Lower leg skin (tissue), 4 donors: Measurements from ENCODE around the gene TIAM2. TPM values are rescaled to one million over a fixed set of nuclear protein-coding genes. Genes with fewer than 3 reads are reported as not detected.

Source experiments
- DNase-seq, 2 donors: peaks; one replicate each; pipeline ENCODE4 v3.0.0-alpha.2; 2019; ENCODE audit warnings: low spot score in 2 of 2
- H3K4me3 ChIP-seq: fragments of 200-600 bp; sonication (generic); 2 replicates; pipeline ENCODE4 v1.5.1; 2017; ENCODE audit warnings: mild to moderate bottlenecking, low read depth; ENCODE audit not compliant: poor library complexity, severe bottlenecking
- POLR2A ChIP-seq, 2 donors: fragments of 450-650 bp; IDR thresholded peaks; one replicate each; pipeline ENCODE4 v1.6.1; 2016 to 2017; ENCODE audit warnings: antibody characterized with exemption in 2 of 2, mild to moderate bottlenecking in 1 of 2, moderate library complexity in 1 of 2
- WGBS, 2 donors: methylation state at CpG; one replicate each; pipeline ENCODE4 v1.1.5; 2018; 5-methylcytosine and 5-hydroxymethylcytosine counted together
- intact Hi-C: fragments of 100-400 bp; cut with DNase I; formaldehyde crosslinking; loops from one replicate; pipeline ENCODE4 v1.15.0; 2023; ENCODE audit warnings: low total_unique reads
- total RNA-seq, 4 donors: library from RNA; depleted of rRNA; stranded (reverse); fragments of >200 nt; gene quantifications; one replicate each; pipeline ENCODE4 v1.1.0, GENCODE V29; 2016
- TF ChIP-seq, protein P1 (sequence below), 3 donors: fragments of 450-650 bp; IDR thresholded peaks; one replicate each; pipeline ENCODE4 v1.5.1; 2016; ENCODE audit warnings: antibody characterized with exemption in 3 of 3, mild to moderate bottlenecking in 3 of 3, moderate library complexity in 2 of 3

The TIAM2 gene
- total RNA-seq, 4 donors from 2014 or later: 5.4 to 11.0 (median 7.4) TPM

DNA sequence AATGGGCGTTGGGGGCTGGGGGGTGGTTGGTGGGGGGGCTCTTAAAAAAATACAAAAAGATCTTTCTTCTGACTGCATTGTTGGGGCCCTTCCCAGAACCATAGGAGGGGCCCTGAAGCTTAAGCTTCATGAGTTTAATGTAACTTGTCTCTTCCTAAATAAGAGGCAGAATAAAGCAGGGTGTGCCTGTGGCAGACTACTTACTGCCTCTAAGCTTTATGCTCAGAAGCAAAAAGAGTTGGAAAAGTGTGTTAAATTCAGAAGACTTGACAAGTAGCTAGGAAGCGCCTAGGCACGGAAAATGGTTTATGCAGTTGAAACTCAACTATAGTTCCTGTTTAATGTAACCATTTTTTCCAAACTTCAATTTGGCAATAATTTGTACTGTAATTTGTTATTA, 44.5 kb downstream of the TIAM2 start:
- no peak overlapping the region for H3K4me3 ChIP-seq
- WGBS, 2 donors: 75 to 91% methylated on average over 3 of the region's 3 CpGs
- intact Hi-C loops: no loop called here
- no peak for DNase-seq
- TF ChIP-seq POLR2A (IDR thresholded peaks at IDR 0.05): no peak
- TF ChIP-seq, protein P1, sequence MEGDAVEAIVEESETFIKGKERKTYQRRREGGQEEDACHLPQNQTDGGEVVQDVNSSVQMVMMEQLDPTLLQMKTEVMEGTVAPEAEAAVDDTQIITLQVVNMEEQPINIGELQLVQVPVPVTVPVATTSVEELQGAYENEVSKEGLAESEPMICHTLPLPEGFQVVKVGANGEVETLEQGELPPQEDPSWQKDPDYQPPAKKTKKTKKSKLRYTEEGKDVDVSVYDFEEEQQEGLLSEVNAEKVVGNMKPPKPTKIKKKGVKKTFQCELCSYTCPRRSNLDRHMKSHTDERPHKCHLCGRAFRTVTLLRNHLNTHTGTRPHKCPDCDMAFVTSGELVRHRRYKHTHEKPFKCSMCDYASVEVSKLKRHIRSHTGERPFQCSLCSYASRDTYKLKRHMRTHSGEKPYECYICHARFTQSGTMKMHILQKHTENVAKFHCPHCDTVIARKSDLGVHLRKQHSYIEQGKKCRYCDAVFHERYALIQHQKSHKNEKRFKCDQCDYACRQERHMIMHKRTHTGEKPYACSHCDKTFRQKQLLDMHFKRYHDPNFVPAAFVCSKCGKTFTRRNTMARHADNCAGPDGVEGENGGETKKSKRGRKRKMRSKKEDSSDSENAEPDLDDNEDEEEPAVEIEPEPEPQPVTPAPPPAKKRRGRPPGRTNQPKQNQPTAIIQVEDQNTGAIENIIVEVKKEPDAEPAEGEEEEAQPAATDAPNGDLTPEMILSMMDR (IDR thresholded peaks at IDR 0.05): no peak

DNA sequence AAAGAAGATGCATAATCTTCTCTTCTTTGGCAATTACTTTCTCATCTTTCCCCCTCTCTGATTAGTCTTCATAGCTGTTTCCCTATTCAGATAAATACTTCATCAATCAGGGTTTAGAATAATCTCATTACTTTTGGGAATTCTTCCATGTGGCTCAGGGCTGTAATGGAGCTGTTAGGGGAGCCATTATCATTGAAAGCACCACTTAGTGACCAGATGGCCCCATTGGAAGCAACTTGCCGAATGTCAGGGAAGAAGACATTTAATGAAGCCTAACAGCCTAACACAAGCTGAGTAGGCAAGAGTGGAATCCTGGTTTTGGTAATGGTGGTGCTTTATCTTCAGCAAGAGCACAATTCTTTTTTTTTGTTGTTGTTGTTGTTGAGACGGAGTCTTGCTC, 45.0 kb downstream of the TIAM2 start:
- H3K4me3 ChIP-seq: no peak overlapping the region
- no peak for TF ChIP-seq POLR2A (IDR thresholded peaks at IDR 0.05)
- TF ChIP-seq, protein P1 (IDR thresholded peaks at IDR 0.05): no peak
- DNase-seq: no peak
- intact Hi-C loops: no loop called here
- WGBS, 2 donors: 94 to 98% methylated on average over 2 of the region's 2 CpGs

DNA sequence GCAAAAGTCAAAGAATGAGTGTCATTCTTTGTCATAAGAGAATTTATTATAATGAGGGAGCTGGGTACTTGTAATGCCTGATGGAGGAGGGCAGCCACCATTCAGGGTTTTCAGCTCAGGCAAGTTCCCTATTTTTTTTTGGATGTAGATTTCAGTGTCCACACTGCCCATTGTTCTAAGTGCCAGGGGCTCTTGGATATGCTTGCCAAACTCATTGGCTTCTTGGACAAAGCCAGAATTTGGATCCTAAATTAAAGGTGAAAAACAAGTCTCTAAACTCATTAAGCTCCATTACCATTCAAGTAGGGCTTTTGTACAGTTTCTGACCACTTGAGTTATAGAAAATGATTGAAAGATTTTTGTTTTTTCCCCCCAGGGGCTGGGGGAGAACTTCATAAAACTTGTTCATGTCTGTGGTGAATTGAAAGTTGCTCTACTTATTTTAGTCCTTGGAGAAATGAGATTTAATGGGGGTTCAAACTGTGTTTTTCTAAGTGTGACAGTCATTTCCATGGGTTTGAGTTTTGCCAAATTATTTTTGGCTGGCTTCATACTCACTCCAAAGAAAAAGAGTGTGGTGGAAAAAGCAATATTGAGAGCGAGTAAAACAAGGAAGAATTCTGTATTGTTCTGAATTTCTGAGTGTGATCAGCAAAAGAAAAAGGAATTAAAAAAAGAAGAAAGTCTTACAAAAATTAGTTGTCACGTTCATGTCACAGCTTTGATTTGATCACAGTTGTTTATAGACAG, 46.0 kb downstream of the TIAM2 start:
- 41 to 54% methylated on average over 2 of the region's 2 CpGs for WGBS, 2 donors
- TF ChIP-seq POLR2A (IDR thresholded peaks at IDR 0.05): no peak
- TF ChIP-seq, protein P1 (IDR thresholded peaks at IDR 0.05): no peak
- intact Hi-C loops: no loop called here
- no peak overlapping the region for H3K4me3 ChIP-seq
- no peak for DNase-seq

DNA sequence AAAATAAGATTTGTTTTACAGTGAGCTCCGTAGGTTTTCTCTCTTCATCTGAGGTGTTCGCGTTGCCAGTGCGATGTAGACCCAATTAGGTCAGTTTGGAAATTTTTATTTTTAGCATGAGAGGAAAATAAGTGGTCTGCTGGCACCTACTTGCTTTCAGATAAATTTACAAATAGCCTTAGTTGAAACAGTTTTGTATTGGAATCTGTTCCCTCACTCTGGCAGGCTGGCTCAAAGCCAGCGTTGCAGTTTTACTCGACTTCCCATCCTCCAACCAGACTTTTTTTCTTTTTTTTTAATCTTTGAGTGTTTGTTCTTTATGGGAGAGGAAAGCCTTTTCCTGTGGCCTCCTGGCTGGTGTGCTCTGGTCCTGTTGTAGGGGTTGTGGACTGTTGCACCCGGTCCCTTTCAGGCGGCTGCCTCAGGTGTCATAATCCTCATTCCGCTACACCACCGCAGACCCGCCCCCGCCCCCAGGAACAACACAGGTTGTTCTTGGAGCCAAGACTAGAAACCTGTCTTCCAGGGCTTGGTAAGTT, 46.7 kb downstream of the TIAM2 start:
- intact Hi-C loops: no loop called here
- no peak overlapping the region for H3K4me3 ChIP-seq
- DNase-seq: no peak
- no peak for TF ChIP-seq POLR2A (IDR thresholded peaks at IDR 0.05)
- TF ChIP-seq, protein P1 (IDR thresholded peaks at IDR 0.05): no peak
- WGBS, 2 donors: 35 to 39% methylated on average over 10 to 12 of the region's 12 CpGs

DNA sequence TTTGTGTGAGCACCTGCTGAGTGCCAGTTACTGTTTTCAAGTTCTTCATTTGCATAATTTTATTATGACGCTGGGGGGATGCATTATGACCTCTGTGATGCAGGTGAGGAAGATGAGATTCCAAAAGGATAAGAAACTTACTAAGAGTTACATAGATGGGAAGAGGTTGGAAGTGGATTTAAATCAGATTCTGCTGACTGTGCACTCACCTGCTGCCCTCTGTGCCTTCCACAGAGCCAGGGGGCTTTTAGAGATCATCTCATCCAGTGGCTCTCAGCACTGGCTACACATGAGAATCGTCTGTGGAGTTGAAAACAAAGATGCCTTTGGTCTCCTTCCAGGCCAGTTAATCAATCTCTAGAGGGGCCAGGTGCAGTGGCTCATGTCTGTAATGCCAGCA, 47.9 kb downstream of the TIAM2 start:
- no peak for TF ChIP-seq POLR2A (IDR thresholded peaks at IDR 0.05)
- TF ChIP-seq, protein P1 (IDR thresholded peaks at IDR 0.05): no peak
- H3K4me3 ChIP-seq: no peak overlapping the region
- DNase-seq: no peak
- intact Hi-C loops: no loop called here
- 79 to 81% methylated on average over 1 to 2 of the region's 2 CpGs for WGBS, 2 donors
